ENCODE data around the gene MPV17. TPM values are rescaled to one million over a fixed set of nuclear protein-coding genes. Genes with fewer than 3 reads are reported as not detected.
"Not testable (repeated sequence)": the region's sequence is repeated elsewhere in the genome, so short reads cannot be mapped to it uniquely, and the experiment has no call there.

The MPV17 gene
- total and polyA plus RNA-seq, 4 experiments from 2014 or later = 89.3 to 162 (median 109) TPM

GRCh38 chr2:27275211-27276150, 47.4 kb downstream of the MPV17 start, which contains the start of gene DNAJC5G:
TSS of gene DNAJC5G (plus strand) at chr2:27275433. CDS start at chr2:27276729, 1,296 bp downstream.
- Mint-ChIP-seq H3K9me3 (no peaks in the 10 kb centered on the region), H3K4me3 (no peak within 1 kb of the TSS), H3K27me3 (peaks cover 9 to 14% of the 10 kb centered on the region in 2 donors), H3K36me3 (no peaks in the 10 kb centered on the region), H3K4me1 (peaks cover 0 to 4% (median 1%) of the 10 kb centered on the region in 4 donors), H3K27ac (no peak within 1 kb of the TSS)
- H3K27me3 ChIP-seq (ENCODE audit: insufficient read depth, low read length) = no peaks in the 10 kb centered on the region
- POLR2A ChIA-PET (ENCODE audit: partially characterized antibody) = no interaction called here
- no peak within 1 kb of the TSS for H3K4me3 ChIP-seq (ENCODE audit: low read length in 2 of 2)
- DNase-seq = no peak
- no peaks in the 10 kb centered on the region for H3K9me3 ChIP-seq (ENCODE audit: control insufficient read depth in 1 of 2, low read length in 2 of 2)
- no peak within 1 kb of the TSS for H3K27ac ChIP-seq (ENCODE audit: low read depth, low read length)
- CTCF ChIA-PET (ENCODE audit: partially characterized antibody) = interaction anchor here (0.7 to 1.6 kb wide), 6 partner anchors 9 to 1403 kb away, joined by 3 to 4 read pairs (median 3); no protein-coding TSS in a partner anchor
- intact Hi-C loops (cut with micrococcal nuclease) = no loop called here
- H3K4me1 ChIP-seq (ENCODE audit: insufficient read depth, low read length) = no peaks in the 10 kb centered on the region
- no peaks in the 10 kb centered on the region for H3K36me3 ChIP-seq (ENCODE audit: insufficient read depth, low read length)

DNA sequence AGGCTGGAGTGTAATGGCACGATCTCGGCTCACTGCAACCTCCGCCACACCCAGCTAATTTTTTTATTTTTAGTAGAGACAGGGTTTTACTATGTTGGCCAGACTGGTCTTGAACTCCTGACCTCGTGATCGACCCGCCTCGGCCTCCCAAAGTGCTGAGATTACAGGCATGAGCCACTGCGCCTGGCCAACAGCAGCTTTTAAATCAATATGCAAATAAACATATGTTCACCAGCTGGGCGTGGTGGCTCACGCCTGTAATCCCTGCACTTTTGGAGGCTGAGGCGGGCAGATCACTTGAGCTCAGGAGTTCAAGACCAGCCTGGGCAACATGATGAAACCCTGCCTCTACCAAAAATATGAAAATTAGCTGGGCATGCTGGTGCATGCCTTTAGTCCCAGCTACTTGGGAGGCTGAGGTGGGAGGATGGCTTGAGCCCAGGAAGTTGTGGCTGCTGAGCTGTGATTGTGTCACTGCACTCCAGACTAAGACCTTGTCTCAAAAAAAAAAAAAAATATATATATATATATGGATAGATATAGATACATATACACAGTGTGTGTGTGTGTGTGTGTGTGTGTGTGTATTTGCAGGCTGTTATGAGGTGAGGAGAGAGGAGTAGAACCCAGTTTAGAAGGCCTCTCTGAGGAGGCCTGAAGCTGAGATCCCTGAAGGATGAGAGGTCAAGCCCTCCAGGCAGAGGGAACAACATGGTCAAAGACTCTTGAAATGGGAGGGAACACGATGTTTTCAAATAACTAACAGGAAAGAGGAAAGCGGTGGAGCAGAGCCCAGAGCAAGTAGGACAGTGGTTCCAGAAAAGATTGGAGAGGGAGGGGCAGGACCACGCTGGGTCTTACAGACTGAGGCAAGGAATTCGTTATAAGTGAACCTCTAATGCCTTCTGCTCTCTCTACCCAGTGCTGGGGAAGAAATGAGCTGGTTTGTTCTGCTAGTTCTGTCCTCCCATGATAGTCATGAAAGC, 50.1 kb downstream of the MPV17 start:
- H3K27ac ChIP-seq (ENCODE audit: low read depth, low read length); H3K27me3 ChIP-seq (ENCODE audit: insufficient read depth, low read length); H3K4me1 Mint-ChIP-seq; intact Hi-C loops (cut with micrococcal nuclease); H3K9me3 Mint-ChIP-seq; H3K36me3 ChIP-seq (ENCODE audit: insufficient read depth, low read length); H3K36me3 Mint-ChIP-seq; H3K4me3 Mint-ChIP-seq; H3K4me3 ChIP-seq (ENCODE audit: low read length in 2 of 2); DNase-seq; H3K9me3 ChIP-seq (ENCODE audit: control insufficient read depth in 1 of 2, low read length in 2 of 2); POLR2A ChIA-PET (ENCODE audit: partially characterized antibody); H3K27ac Mint-ChIP-seq; H3K4me1 ChIP-seq (ENCODE audit: insufficient read depth, low read length): not testable (repeated sequence)
- CTCF ChIA-PET (ENCODE audit: partially characterized antibody) = interaction anchor here (0.7 to 2.1 kb wide), 4 partner anchors 9 to 311 kb away, joined by 4 to 7 read pairs (median 6); partner anchors contain the start of gene TRIM54
- peaks cover 9 to 11% of the 10 kb centered on the region in 2 donors for H3K27me3 Mint-ChIP-seq

- Histone ChIP-seq H3K4me3 (ENCODE audit: low read length in 2 of 2) (no peak overlapping the region), H3K9me3 (ENCODE audit: control insufficient read depth in 1 of 2, low read length in 2 of 2) (no peaks in the 10 kb centered on the region), H3K4me1 (ENCODE audit: insufficient read depth, low read length) (no peaks in the 10 kb centered on the region), H3K36me3 (ENCODE audit: insufficient read depth, low read length) (no peaks in the 10 kb centered on the region), H3K27ac (ENCODE audit: low read depth, low read length) (no peak overlapping the region), H3K27me3 (ENCODE audit: insufficient read depth, low read length) (no peaks in the 10 kb centered on the region)
- no peak overlapping the region for H3K4me3 Mint-ChIP-seq
- ChIA-PET POLR2A (ENCODE audit: partially characterized antibody) (no interaction called here), CTCF (ENCODE audit: partially characterized antibody) (interaction anchor here (0.7 to 2.6 kb wide), 4 partner anchors 8 to 34 kb away, joined by 4 to 22 read pairs (median 7); partner anchors contain the start of gene TRIM54)
- intact Hi-C loops (cut with micrococcal nuclease) = no loop called here
- H3K27ac Mint-ChIP-seq = no peak overlapping the region
- peaks cover 0 to 2% (median 0%) of the 10 kb centered on the region in 8 donors for H3K9me3 Mint-ChIP-seq
- DNase-seq = no peak
- H3K27me3 Mint-ChIP-seq = peaks cover 5 to 6% of the 10 kb centered on the region in 2 donors
- no peaks in the 10 kb centered on the region for H3K36me3 Mint-ChIP-seq
- no peaks in the 10 kb centered on the region for H3K4me1 Mint-ChIP-seq
Measured at GRCh38 chr2:27271631-27272340, 51.1 kb downstream of the MPV17 start.

DNA sequence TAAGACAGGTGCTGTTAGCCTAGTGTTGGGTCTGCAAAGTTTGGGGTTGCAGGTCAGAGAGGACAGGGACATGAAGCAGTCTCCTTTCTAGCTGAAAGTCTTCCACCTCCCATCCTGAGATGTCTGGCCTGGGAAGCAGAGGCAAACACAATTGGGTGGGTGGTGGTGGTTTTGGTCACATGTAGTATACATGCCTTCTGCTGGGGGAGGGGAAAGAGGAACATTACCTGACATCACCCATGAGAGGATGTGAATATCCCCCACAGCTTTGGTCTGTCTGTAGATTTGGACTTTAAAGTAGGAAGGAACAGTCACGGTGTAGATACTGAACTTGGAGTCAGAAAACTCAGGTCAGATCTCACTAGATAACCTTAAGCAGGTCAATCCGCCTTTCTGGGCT, 52.2 kb downstream of the MPV17 start:
- Histone ChIP-seq H3K4me1 (ENCODE audit: insufficient read depth, low read length) (no peaks in the 10 kb centered on the region), H3K4me3 (ENCODE audit: low read length in 2 of 2) (no peak overlapping the region), H3K27me3 (ENCODE audit: insufficient read depth, low read length) (no peaks in the 10 kb centered on the region), H3K27ac (ENCODE audit: low read depth, low read length) (no peak overlapping the region), H3K9me3 (ENCODE audit: control insufficient read depth in 1 of 2, low read length in 2 of 2) (no peaks in the 10 kb centered on the region), H3K36me3 (ENCODE audit: insufficient read depth, low read length) (no peaks in the 10 kb centered on the region)
- peaks cover 6 to 7% of the 10 kb centered on the region in 2 donors for H3K27me3 Mint-ChIP-seq
- CTCF ChIA-PET (ENCODE audit: partially characterized antibody) = interaction anchor here (2.6 kb wide), 1 partner anchor 10 kb away, joined by 22 read pairs; no protein-coding TSS in a partner anchor
- intact Hi-C loops (cut with micrococcal nuclease) = no loop called here
- H3K4me3 Mint-ChIP-seq = no peak overlapping the region
- no peak overlapping the region for H3K27ac Mint-ChIP-seq
- peaks cover 0 to under 1% (median under 1%) of the 10 kb centered on the region in 4 donors for H3K4me1 Mint-ChIP-seq
- no peak for DNase-seq
- peaks cover 0 to 2% (median 0%) of the 10 kb centered on the region in 8 donors for H3K9me3 Mint-ChIP-seq
- H3K36me3 Mint-ChIP-seq = no peaks in the 10 kb centered on the region
- POLR2A ChIA-PET (ENCODE audit: partially characterized antibody) = no interaction called here

DNA sequence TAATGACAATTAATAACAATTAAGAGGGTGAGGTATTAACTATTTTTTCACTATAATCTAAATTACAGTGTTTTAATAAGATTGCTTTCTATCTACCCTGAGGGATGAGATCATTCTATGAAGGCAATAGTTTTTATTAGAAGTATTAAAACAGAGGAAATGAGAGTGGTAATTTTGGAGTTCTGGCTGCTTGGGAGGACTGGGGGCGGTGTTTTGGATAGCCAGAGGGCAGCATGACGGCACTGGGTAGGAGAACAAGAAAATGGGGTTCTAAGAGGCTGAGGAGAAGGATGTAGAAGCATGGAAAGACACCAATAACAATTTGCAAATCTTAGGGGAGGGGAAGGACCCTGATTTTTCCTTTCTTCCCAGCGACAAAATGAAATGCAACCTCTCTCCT, 52.8 kb downstream of the MPV17 start:
- no peaks in the 10 kb centered on the region for H3K36me3 ChIP-seq (ENCODE audit: insufficient read depth, low read length)
- H3K4me3 ChIP-seq (ENCODE audit: low read length in 2 of 2) = no peak overlapping the region
- ChIA-PET POLR2A (ENCODE audit: partially characterized antibody) (no interaction called here), CTCF (ENCODE audit: partially characterized antibody) (interaction anchor here (2.6 kb wide), 1 partner anchor 10 kb away, joined by 22 read pairs; no protein-coding TSS in a partner anchor)
- Mint-ChIP-seq H3K36me3 (no peaks in the 10 kb centered on the region), H3K27ac (no peak overlapping the region), H3K4me3 (no peak overlapping the region), H3K9me3 (peaks cover 0 to 2% (median 0%) of the 10 kb centered on the region in 8 donors), H3K4me1 (peaks cover 4 to 5% (median 4%) of the 10 kb centered on the region in 4 donors), H3K27me3 (peaks cover 10 to 11% of the 10 kb centered on the region in 2 donors)
- H3K4me1 ChIP-seq (ENCODE audit: insufficient read depth, low read length) = no peaks in the 10 kb centered on the region
- no peak for DNase-seq
- H3K9me3 ChIP-seq (ENCODE audit: control insufficient read depth in 1 of 2, low read length in 2 of 2) = no peaks in the 10 kb centered on the region
- H3K27me3 ChIP-seq (ENCODE audit: insufficient read depth, low read length) = no peaks in the 10 kb centered on the region
- intact Hi-C loops (cut with micrococcal nuclease) = no loop called here
- H3K27ac ChIP-seq (ENCODE audit: low read depth, low read length) = no peak overlapping the region

- DNase-seq; H3K27me3 ChIP-seq (ENCODE audit: insufficient read depth, low read length); H3K36me3 ChIP-seq (ENCODE audit: insufficient read depth, low read length); H3K4me3 ChIP-seq (ENCODE audit: low read length in 2 of 2); H3K9me3 ChIP-seq (ENCODE audit: control insufficient read depth in 1 of 2, low read length in 2 of 2); H3K9me3 Mint-ChIP-seq; intact Hi-C loops (cut with micrococcal nuclease); H3K4me3 Mint-ChIP-seq; H3K27ac Mint-ChIP-seq; CTCF ChIA-PET (ENCODE audit: partially characterized antibody); POLR2A ChIA-PET (ENCODE audit: partially characterized antibody); H3K36me3 Mint-ChIP-seq; H3K27ac ChIP-seq (ENCODE audit: low read depth, low read length): not testable (repeated sequence)
- H3K4me1 ChIP-seq (ENCODE audit: insufficient read depth, low read length) = peaks cover 14% of the 10 kb centered on the region
- Mint-ChIP-seq H3K27me3 (peaks cover 17 to 20% of the 10 kb centered on the region in 2 donors), H3K4me1 (peaks cover 14 to 18% (median 15%) of the 10 kb centered on the region in 4 donors)
Measured at GRCh38 chr2:27268296-27268695, 54.6 kb downstream of the MPV17 start.
